ENCODE measurements around the gene CHGA. TPM values are rescaled to one million over a fixed set of nuclear protein-coding genes. Genes with fewer than 3 reads are reported as not detected.
A peak's percentile ranks its signal among the peaks of the same experiment; 100 is the strongest.

Gene CHGA
- total RNA-seq, 8 experiments from 2014 or later = 0.97 to 64.6 (median 35.8) TPM

GRCh38 chr14:92945544-92945943 lies 22.6 kb downstream of the CHGA start:
- H3K27ac ChIP-seq = no peak overlapping the region
- no peak overlapping the region for H3K4me3 ChIP-seq
- peak in 2 of 8 experiments; percentile 14 to 25 for ATAC-seq (replicated peaks in 6 of 8)
- 50 to 100% methylated on average over 2 of the region's 12 CpGs; no CpG with 5 or more reads in 8 of the 10 experiments for WGBS, 10 experiments
- H3K4me1 ChIP-seq (replicated peaks in 1 of 2) = no peaks in the 10 kb centered on the region
- in situ Hi-C loops (cut with MboI; ENCODE audit: low pct_unique_long_range_greater_than_20kb in 2 of 9, low sequenced_read_pairs in 9 of 9, unreplicated experiment in 9 of 9) = no loop called here

GRCh38 chr14:92945959-92946846 lies 23.3 kb downstream of the CHGA start:
- H3K27ac ChIP-seq = no peak overlapping the region
- no peak overlapping the region for H3K4me3 ChIP-seq
- in situ Hi-C loops (cut with MboI; ENCODE audit: low pct_unique_long_range_greater_than_20kb in 2 of 9, low sequenced_read_pairs in 9 of 9, unreplicated experiment in 9 of 9) = no loop called here
- 10 to 100% (median 87%) methylated on average over 1 to 9 of the region's 38 CpGs; no CpG with 5 or more reads in 3 of the 10 experiments for WGBS, 10 experiments
- no peaks in the 10 kb centered on the region for H3K4me1 ChIP-seq (replicated peaks in 1 of 2)
- peak in 7 of 8 experiments; percentile 10 to 94 (median 37) for ATAC-seq (replicated peaks in 6 of 8)

GRCh38 chr14:92946847-92947545 lies 24.0 kb downstream of the CHGA start:
- Histone ChIP-seq H3K27ac (no peak overlapping the region), H3K4me3 (no peak overlapping the region), H3K4me1 (replicated peaks in 1 of 2) (no peaks in the 10 kb centered on the region)
- in situ Hi-C loops (cut with MboI; ENCODE audit: low pct_unique_long_range_greater_than_20kb in 2 of 9, low sequenced_read_pairs in 9 of 9, unreplicated experiment in 9 of 9) = no loop called here
- WGBS, 10 experiments = 76 to 86% (median 82%) methylated on average over 1 to 2 of the region's 12 CpGs; no CpG with 5 or more reads in 6 of the 10 experiments
- no peak for ATAC-seq (replicated peaks in 6 of 8)

GRCh38 chr14:92948647-92949046 lies 25.7 kb downstream of the CHGA start:
- Histone ChIP-seq H3K27ac (no peak overlapping the region), H3K4me1 (replicated peaks in 1 of 2) (no peaks in the 10 kb centered on the region), H3K4me3 (no peak overlapping the region)
- WGBS, 10 experiments = 89 to 100% methylated on average over 4 to 11 of the region's 22 CpGs; no CpG with 5 or more reads in 8 of the 10 experiments
- in situ Hi-C loops (cut with MboI; ENCODE audit: low pct_unique_long_range_greater_than_20kb in 2 of 9, low sequenced_read_pairs in 9 of 9, unreplicated experiment in 9 of 9) = no loop called here
- peak in 1 of 8 experiments; percentile 6 for ATAC-seq (replicated peaks in 6 of 8)

- H3K27ac ChIP-seq = no peak overlapping the region
- WGBS, 10 experiments = 67 to 90% (median 84%) methylated on average over 2 to 6 of the region's 24 CpGs; no CpG with 5 or more reads in 4 of the 10 experiments
- no peak for ATAC-seq (replicated peaks in 6 of 8)
- no peak overlapping the region for H3K4me3 ChIP-seq
- no peaks in the 10 kb centered on the region for H3K4me1 ChIP-seq (replicated peaks in 1 of 2)
- in situ Hi-C loops (cut with MboI; ENCODE audit: low pct_unique_long_range_greater_than_20kb in 2 of 9, low sequenced_read_pairs in 9 of 9, unreplicated experiment in 9 of 9) = loop anchor here in 5 of 9 experiments (25.0 kb wide), 2 partner anchors 163 to 188 kb away; partner anchors contain the start of gene ITPK1 (in 3 of the 5)
Measured at GRCh38 chr14:92949496-92950192, 26.7 kb downstream of the CHGA start.

DNA sequence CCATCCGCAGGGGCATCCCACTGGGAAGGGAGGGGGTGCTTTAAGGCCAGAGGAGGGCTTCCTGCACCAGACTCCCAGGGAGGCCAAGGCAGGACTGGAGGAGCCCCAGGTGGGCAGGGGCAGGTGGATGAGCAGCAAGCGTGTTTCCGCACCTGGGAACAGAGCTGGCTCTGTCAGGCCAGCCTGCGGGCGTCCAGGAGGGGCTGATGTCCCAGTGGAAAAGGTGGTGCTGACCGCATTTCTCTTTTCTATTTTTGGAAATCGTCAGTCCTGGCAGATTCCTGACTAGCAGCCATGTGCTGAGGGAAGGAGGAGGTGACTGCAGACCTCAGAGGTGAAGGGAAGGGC lies 27.2 kb downstream of the CHGA start:
- Histone ChIP-seq H3K4me1 (replicated peaks in 1 of 2) (no peaks in the 10 kb centered on the region), H3K4me3 (no peak overlapping the region), H3K27ac (no peak overlapping the region)
- no peak for ATAC-seq (replicated peaks in 6 of 8)
- WGBS, 10 experiments = 77 to 100% (median 86%) methylated on average over 1 to 3 of the region's 7 CpGs; no CpG with 5 or more reads in 5 of the 10 experiments
- in situ Hi-C loops (cut with MboI; ENCODE audit: low pct_unique_long_range_greater_than_20kb in 2 of 9, low sequenced_read_pairs in 9 of 9, unreplicated experiment in 9 of 9) = loop anchor here in 5 of 9 experiments (25.0 kb wide), 2 partner anchors 162 to 187 kb away; partner anchors contain the start of gene ITPK1 (in 3 of the 5)

GRCh38 chr14:92950773-92951172 lies 27.8 kb downstream of the CHGA start:
- in situ Hi-C loops (cut with MboI; ENCODE audit: low pct_unique_long_range_greater_than_20kb in 2 of 9, low sequenced_read_pairs in 9 of 9, unreplicated experiment in 9 of 9) = loop anchor here in 5 of 9 experiments (25.0 kb wide), 2 partner anchors 162 to 187 kb away; partner anchors contain the start of gene ITPK1 (in 3 of the 5)
- Histone ChIP-seq H3K4me3 (no peak overlapping the region), H3K4me1 (replicated peaks in 1 of 2) (no peaks in the 10 kb centered on the region), H3K27ac (no peak overlapping the region)
- ATAC-seq (replicated peaks in 6 of 8) = no peak
- WGBS, 10 experiments = 70 to 100% (median 85%) methylated on average over 2 to 3 of the region's 6 CpGs; no CpG with 5 or more reads in 5 of the 10 experiments

GRCh38 chr14:92951261-92951660 lies 28.3 kb downstream of the CHGA start:
- H3K4me1 ChIP-seq (replicated peaks in 1 of 2) = no peaks in the 10 kb centered on the region
- no peak for ATAC-seq (replicated peaks in 6 of 8)
- no peak overlapping the region for H3K27ac ChIP-seq
- H3K4me3 ChIP-seq = no peak overlapping the region
- in situ Hi-C loops (cut with MboI; ENCODE audit: low pct_unique_long_range_greater_than_20kb in 2 of 9, low sequenced_read_pairs in 9 of 9, unreplicated experiment in 9 of 9) = loop anchor here in 5 of 9 experiments (25.0 kb wide), 2 partner anchors 161 to 186 kb away; partner anchors contain the start of gene ITPK1 (in 3 of the 5)
- WGBS, 10 experiments = 60 to 100% (median 89%) methylated on average over 1 to 7 of the region's 7 CpGs; no CpG with 5 or more reads in 6 of the 10 experiments

- Histone ChIP-seq H3K27ac (no peak overlapping the region), H3K4me3 (no peak overlapping the region), H3K4me1 (replicated peaks in 1 of 2) (no peaks in the 10 kb centered on the region)
- 0 to 100% (median 47%) methylated on average over 1 to 10 of the region's 18 CpGs; no CpG with 5 or more reads in 5 of the 10 experiments for WGBS, 10 experiments
- in situ Hi-C loops (cut with MboI; ENCODE audit: low pct_unique_long_range_greater_than_20kb in 2 of 9, low sequenced_read_pairs in 9 of 9, unreplicated experiment in 9 of 9) = loop anchor here in 5 of 9 experiments (25.0 kb wide), 2 partner anchors 160 to 185 kb away; partner anchors contain the start of gene ITPK1 (in 3 of the 5)
- peak; percentile 77 to 96 (median 90) for ATAC-seq (replicated peaks in 6 of 8)
Measured at GRCh38 chr14:92951912-92952471, 29.0 kb downstream of the CHGA start.

DNA sequence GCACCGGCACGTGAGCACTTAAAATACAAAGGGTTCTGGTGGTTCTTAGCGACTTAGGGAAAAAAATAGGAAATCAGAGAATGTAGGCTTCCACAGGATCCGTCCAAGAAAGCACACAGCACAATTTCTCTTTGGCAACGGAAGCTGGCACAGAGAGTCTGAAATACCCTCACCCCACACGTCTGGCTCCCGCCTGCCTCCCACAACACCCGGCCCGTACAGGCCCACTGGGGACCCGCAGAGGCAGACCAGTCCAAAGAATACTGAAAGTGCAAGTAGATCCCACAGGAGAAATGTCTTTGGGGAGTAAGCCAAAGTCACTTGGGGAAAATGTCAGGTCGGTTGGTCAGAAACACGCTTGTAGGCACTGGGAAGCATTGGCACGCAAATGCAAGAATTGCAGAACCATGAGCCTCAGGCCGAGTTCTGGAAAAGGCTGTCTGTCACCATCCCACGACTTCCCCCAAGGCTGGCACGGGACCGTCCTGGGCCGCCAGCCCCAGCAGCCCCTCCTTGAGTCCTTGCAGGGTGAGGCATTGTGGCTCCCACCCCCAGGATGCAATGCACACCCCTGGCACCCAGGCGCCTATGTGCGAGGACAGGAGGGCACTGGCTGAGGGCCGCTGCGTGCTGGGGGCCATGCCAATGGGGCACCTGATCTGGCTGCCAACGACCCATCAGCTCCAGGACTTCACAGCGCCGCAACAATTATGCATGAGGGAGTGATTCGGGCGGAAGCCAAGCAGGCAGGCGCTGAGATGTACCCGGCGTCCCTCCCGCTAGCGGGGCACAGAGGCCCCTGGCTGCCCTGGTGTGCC lies 29.7 kb downstream of the CHGA start:
- 90 to 100% (median 100%) methylated on average over 1 to 7 of the region's 32 CpGs; no CpG with 5 or more reads in 3 of the 10 experiments for WGBS, 10 experiments
- Histone ChIP-seq H3K4me3 (no peak overlapping the region), H3K4me1 (replicated peaks in 1 of 2) (no peaks in the 10 kb centered on the region), H3K27ac (no peak overlapping the region)
- ATAC-seq (replicated peaks in 6 of 8) = no peak
- in situ Hi-C loops (cut with MboI; ENCODE audit: low pct_unique_long_range_greater_than_20kb in 2 of 9, low sequenced_read_pairs in 9 of 9, unreplicated experiment in 9 of 9) = loop anchor here in 5 of 9 experiments (25.0 kb wide), 2 partner anchors 160 to 185 kb away; partner anchors contain the start of gene ITPK1 (in 3 of the 5)

DNA sequence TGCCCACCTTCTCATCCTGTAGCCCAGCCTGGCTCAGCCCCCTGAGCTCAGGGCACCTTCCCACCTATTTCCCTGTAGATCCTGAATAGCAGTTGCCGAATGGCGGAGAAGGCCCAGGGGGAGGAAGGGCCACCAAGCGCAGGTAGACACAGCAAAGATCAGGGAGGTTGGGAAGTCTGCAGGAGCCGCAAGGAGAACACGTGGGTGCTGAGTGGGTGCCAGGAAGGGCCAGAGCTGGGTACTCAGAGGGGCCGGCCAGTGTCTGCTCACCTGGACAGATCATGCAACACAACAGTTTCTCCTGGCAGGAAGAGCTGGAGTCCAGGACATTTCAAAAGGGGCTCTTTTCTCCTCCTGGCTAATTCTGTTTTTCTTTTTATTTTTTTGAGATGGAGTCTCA lies 30.6 kb downstream of the CHGA start:
- no peak overlapping the region for H3K4me3 ChIP-seq
- no peak overlapping the region for H3K27ac ChIP-seq
- ATAC-seq (replicated peaks in 6 of 8) = no peak
- no peaks in the 10 kb centered on the region for H3K4me1 ChIP-seq (replicated peaks in 1 of 2)
- in situ Hi-C loops (cut with MboI; ENCODE audit: low pct_unique_long_range_greater_than_20kb in 2 of 9, low sequenced_read_pairs in 9 of 9, unreplicated experiment in 9 of 9) = loop anchor here in 5 of 9 experiments (25.0 kb wide), 2 partner anchors 159 to 184 kb away; partner anchors contain the start of gene ITPK1 (in 3 of the 5)
- WGBS, 10 experiments = 80 to 100% (median 94%) methylated on average over 1 to 4 of the region's 6 CpGs; no CpG with 5 or more reads in 6 of the 10 experiments

Measured in motor neuron (in vitro differentiated cells).